SH-SY5Y (cell line): ENCODE results near the gene RPL32.

Experiments
- GATA2 ChIP-seq: IDR thresholded peaks from 2 replicates; pipeline ENCODE4 v1.6.1; 2011; ENCODE audit warnings: mild to moderate bottlenecking, low read depth, low read length
- GATA3 ChIP-seq: IDR thresholded peaks from 2 replicates; pipeline ENCODE4 v1.6.1; 2011; ENCODE audit warnings: low read depth, mild to moderate bottlenecking, low read length, moderate library complexity

- TF ChIP-seq GATA2 (no peak), GATA3 (no peak)
Measured at GRCh38 chr3:12809001-12809400, 32.4 kb downstream of the RPL32 start.
